Neural cell (in vitro differentiated cells): ENCODE measurements around the gene MAD1L1. TPM values are rescaled to one million over a fixed set of nuclear protein-coding genes. Genes with fewer than 3 reads are reported as not detected.

ENCODE experiments used
- H2AFZ ChIP-seq: fragments of 200-600, 300-800 bp; sonication (generic), shearing (Covaris generic); 2 replicates; pipeline ENCODE4 v1.6.0; 2014; ENCODE audit warnings: low read depth, mild to moderate bottlenecking, antibody characterized with exemption, low read length, moderate library complexity
- H3F3A ChIP-seq: fragments of 200-600 bp; shearing (Covaris generic); 2 replicates; pipeline ENCODE4 v1.6.1; 2016; ENCODE audit warnings: mild to moderate bottlenecking, moderate library complexity, mixed read lengths, antibody characterized with exemption, low read length; ENCODE audit not compliant: insufficient read depth, poor library complexity, severe bottlenecking
- H3K27ac ChIP-seq: fragments of 200-600, 300-800 bp; sonication (generic), shearing (Covaris generic); 2 replicates; pipeline ENCODE4 v1.5.1; 2014; ENCODE audit warnings: mild to moderate bottlenecking, low read length, moderate library complexity
- H3K27me3 ChIP-seq: fragments of 300-800, 200-600 bp; sonication (generic), shearing (Covaris generic); 2 replicates; pipeline ENCODE4 v1.6.0; 2014; ENCODE audit warnings: mild to moderate bottlenecking, low read depth, low read length, moderate library complexity; ENCODE audit not compliant: insufficient read depth
- H3K36me3 ChIP-seq: fragments of 300-800, 200-600 bp; sonication (generic), shearing (Covaris generic); 2 replicates; pipeline ENCODE4 v1.5.1; 2014; ENCODE audit warnings: mild to moderate bottlenecking, antibody characterized with exemption, low read length, moderate library complexity; ENCODE audit not compliant: insufficient read depth
- H3K4me2 ChIP-seq: fragments of 300-800, 200-600 bp; sonication (generic), shearing (Covaris generic); 2 replicates; pipeline ENCODE4 v1.6.0; 2014; ENCODE audit warnings: mild to moderate bottlenecking, low read length
- H3K4me3 ChIP-seq: fragments of 300-800, 200-600 bp; sonication (generic), shearing (Covaris generic); 2 replicates; pipeline ENCODE4 v1.5.1; 2014; ENCODE audit warnings: mild to moderate bottlenecking, low read length, moderate library complexity
- H3K79me2 ChIP-seq: fragments of 200-600 bp; shearing (Covaris generic); replicated peaks from 2 replicates; pipeline ENCODE4 v1.6.0; 2014; ENCODE audit warnings: mild to moderate bottlenecking, low read length, moderate library complexity; ENCODE audit not compliant: insufficient read depth
- H3K9ac ChIP-seq: fragments of 300-800, 200-600 bp; sonication (generic), shearing (Covaris generic); 2 replicates; pipeline ENCODE4 v1.6.1; 2016; ENCODE audit warnings: mild to moderate bottlenecking, low read length, mixed read lengths
- H3K9me2 ChIP-seq: fragments of 200-600 bp; shearing (Covaris generic); 2 replicates; pipeline ENCODE4 v1.6.1; 2016; ENCODE audit warnings: mild to moderate bottlenecking, low read length, mixed read lengths; ENCODE audit not compliant: insufficient read depth
- H3K9me3 ChIP-seq: fragments of 200-600, 300-800 bp; sonication (generic), shearing (Covaris generic); 2 replicates; pipeline ENCODE4 v1.6.1; 2016; ENCODE audit warnings: mild to moderate bottlenecking, mixed run types, low read length, moderate library complexity, mixed read lengths
- H4K20me1 ChIP-seq: fragments of 200-600 bp; shearing (Covaris generic); 2 replicates; pipeline ENCODE4 v1.6.1; 2016; ENCODE audit warnings: mild to moderate bottlenecking, mixed run types; ENCODE audit not compliant: insufficient read depth
- EP300 ChIP-seq: fragments of 450-650 bp; conservative IDR thresholded peaks from 2 replicates; pipeline ENCODE4 v1.6.1; 2014; ENCODE audit warnings: antibody characterized with exemption, mild to moderate bottlenecking, moderate library complexity; ENCODE audit not compliant: poor library complexity, severe bottlenecking
- EZH2 ChIP-seq: fragments of 200-600, 300-800 bp; shearing (Covaris generic), sonication (generic); IDR thresholded peaks from 2 replicates; pipeline ENCODE4 v1.6.1; 2014; ENCODE audit warnings: antibody characterized with exemption, low read length, borderline replicate concordance, mild to moderate bottlenecking; ENCODE audit not compliant: insufficient read depth, poor library complexity, severe bottlenecking
- MXI1 ChIP-seq: fragments of 450-650 bp; conservative IDR thresholded peaks from 2 replicates; pipeline ENCODE4 v1.6.1; 2014; ENCODE audit warnings: antibody characterized with exemption, mild to moderate bottlenecking; ENCODE audit not compliant: poor library complexity, severe bottlenecking
- POLR2AphosphoS5 ChIP-seq: IDR thresholded peaks from 2 replicates; pipeline ENCODE4 v1.6.1; 2012
- RAD21 ChIP-seq: fragments of 450-650 bp; conservative IDR thresholded peaks from 2 replicates; pipeline ENCODE4 v1.6.1; 2014; ENCODE audit warnings: antibody characterized with exemption, mild to moderate bottlenecking, moderate library complexity
- SMC3 ChIP-seq: fragments of 450-650 bp; conservative IDR thresholded peaks from 2 replicates; pipeline ENCODE4 v1.6.1; 2014; ENCODE audit warnings: antibody characterized with exemption, mild to moderate bottlenecking, moderate library complexity; ENCODE audit not compliant: poor library complexity
- TAF1 ChIP-seq: IDR thresholded peaks from 2 replicates; pipeline ENCODE4 v1.6.1; 2012; ENCODE audit warnings: low read depth
- polyA plus RNA-seq: library from polyadenylated mRNA; depleted of rRNA; stranded (reverse); fragments of >200 nt; gene quantifications from 2 replicates; pipeline ENCODE4 v1.2.3, GENCODE V29; 2014
- TF ChIP-seq, protein P1 (sequence below): fragments of 450-650 bp; IDR thresholded peaks from 2 replicates; pipeline ENCODE4 v1.5.1; 2014; ENCODE audit warnings: antibody characterized with exemption, mild to moderate bottlenecking, moderate library complexity; ENCODE audit not compliant: poor library complexity, severe bottlenecking
- TF ChIP-seq, protein P2 (sequence below): IDR thresholded peaks from 2 replicates; pipeline ENCODE4 v1.6.1; 2012; ENCODE audit warnings: borderline replicate concordance

MAD1L1 gene
- polyA plus RNA-seq, 1 donor from 2014 or later, result 31.4 TPM

DNA sequence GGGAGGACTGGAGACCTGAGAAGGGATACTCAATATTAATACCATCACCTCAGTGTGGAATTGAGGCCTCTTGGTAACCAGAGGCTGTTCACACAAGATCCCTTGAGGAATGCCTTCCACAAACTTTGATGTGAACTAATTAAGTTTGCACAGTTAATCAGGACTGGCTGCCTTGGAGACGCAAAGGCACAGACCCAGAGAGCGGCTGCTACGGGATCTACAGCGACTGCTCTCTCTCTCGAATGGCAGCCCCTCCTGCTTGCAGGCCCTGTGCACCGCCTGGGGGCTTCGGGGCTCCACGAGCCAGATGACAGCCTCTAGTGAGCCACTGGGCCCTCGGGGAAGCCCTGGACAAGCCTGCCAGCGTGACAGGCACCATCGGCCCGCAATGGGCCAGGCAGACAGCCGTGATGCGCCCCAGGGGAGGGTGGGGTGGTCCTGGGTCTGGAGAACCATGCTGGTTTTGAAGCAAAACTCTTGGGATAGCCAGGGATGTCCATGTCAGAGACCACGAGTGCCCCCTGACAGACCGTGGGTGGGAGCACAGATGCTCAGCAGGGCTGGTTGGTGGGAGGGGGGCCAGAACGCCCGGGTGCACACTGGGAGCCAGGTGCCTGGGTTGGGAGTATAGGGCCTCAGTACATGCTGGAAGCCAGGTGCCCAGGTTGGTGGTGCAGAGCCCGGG, 367.0 kb downstream of the MAD1L1 start:
- Histone ChIP-seq H3K9me3 (no peaks in the 10 kb centered on the region), H3K27me3 (no peaks in the 10 kb centered on the region), H3K4me3 (no peak overlapping the region), H3K27ac (no peak overlapping the region), H3F3A (no peaks in the 10 kb centered on the region), H3K9me2 (no peaks in the 10 kb centered on the region), H2AFZ (no peak overlapping the region), H4K20me1 (no peaks in the 10 kb centered on the region), H3K79me2 (no peaks in the 10 kb centered on the region), H3K9ac (no peak overlapping the region), H3K36me3 (no peaks in the 10 kb centered on the region), H3K4me2 (no peak overlapping the region)
- TF ChIP-seq POLR2AphosphoS5, result no peak
- TF ChIP-seq, protein P1, sequence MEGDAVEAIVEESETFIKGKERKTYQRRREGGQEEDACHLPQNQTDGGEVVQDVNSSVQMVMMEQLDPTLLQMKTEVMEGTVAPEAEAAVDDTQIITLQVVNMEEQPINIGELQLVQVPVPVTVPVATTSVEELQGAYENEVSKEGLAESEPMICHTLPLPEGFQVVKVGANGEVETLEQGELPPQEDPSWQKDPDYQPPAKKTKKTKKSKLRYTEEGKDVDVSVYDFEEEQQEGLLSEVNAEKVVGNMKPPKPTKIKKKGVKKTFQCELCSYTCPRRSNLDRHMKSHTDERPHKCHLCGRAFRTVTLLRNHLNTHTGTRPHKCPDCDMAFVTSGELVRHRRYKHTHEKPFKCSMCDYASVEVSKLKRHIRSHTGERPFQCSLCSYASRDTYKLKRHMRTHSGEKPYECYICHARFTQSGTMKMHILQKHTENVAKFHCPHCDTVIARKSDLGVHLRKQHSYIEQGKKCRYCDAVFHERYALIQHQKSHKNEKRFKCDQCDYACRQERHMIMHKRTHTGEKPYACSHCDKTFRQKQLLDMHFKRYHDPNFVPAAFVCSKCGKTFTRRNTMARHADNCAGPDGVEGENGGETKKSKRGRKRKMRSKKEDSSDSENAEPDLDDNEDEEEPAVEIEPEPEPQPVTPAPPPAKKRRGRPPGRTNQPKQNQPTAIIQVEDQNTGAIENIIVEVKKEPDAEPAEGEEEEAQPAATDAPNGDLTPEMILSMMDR, result no peak
- no peak for TF ChIP-seq RAD21
- TF ChIP-seq EP300, result no peak
- no peak for TF ChIP-seq SMC3
- TF ChIP-seq EZH2, result no peak
- TF ChIP-seq, protein P2, sequence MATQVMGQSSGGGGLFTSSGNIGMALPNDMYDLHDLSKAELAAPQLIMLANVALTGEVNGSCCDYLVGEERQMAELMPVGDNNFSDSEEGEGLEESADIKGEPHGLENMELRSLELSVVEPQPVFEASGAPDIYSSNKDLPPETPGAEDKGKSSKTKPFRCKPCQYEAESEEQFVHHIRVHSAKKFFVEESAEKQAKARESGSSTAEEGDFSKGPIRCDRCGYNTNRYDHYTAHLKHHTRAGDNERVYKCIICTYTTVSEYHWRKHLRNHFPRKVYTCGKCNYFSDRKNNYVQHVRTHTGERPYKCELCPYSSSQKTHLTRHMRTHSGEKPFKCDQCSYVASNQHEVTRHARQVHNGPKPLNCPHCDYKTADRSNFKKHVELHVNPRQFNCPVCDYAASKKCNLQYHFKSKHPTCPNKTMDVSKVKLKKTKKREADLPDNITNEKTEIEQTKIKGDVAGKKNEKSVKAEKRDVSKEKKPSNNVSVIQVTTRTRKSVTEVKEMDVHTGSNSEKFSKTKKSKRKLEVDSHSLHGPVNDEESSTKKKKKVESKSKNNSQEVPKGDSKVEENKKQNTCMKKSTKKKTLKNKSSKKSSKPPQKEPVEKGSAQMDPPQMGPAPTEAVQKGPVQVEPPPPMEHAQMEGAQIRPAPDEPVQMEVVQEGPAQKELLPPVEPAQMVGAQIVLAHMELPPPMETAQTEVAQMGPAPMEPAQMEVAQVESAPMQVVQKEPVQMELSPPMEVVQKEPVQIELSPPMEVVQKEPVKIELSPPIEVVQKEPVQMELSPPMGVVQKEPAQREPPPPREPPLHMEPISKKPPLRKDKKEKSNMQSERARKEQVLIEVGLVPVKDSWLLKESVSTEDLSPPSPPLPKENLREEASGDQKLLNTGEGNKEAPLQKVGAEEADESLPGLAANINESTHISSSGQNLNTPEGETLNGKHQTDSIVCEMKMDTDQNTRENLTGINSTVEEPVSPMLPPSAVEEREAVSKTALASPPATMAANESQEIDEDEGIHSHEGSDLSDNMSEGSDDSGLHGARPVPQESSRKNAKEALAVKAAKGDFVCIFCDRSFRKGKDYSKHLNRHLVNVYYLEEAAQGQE, result no peak
- no peak for TF ChIP-seq MXI1
- TF ChIP-seq TAF1, result no peak

DNA sequence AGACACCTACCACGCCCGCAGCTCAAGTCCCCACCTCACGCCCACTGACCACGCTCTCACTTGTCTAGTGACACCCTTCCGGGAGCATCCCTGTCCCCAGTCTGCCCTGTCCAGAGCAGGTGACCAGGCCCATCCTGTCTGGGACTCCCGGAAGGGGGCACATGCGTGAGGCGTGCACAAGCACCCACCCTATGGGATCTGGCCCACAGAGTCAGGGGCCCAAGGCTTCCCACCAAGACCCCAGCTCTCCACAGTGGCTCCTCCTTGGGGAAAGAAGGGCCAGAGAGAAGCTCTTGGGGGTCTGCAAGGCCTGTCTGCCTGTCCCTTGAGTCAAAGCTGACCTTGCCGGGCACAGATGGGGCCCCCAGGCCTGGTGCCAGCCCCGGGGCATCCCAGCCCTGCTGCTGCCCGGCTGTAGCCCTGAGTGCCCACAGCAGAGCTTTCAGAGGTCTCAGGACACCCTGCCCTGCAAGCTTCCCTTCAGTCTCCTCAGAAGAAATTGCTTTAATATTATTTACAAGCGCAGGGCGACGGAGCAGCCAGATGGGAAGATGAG, 367.7 kb downstream of the MAD1L1 start:
- no peak overlapping the region for H3K4me2 ChIP-seq
- H3K27ac ChIP-seq, result no peak overlapping the region
- no peak overlapping the region for H3K9ac ChIP-seq
- TF ChIP-seq POLR2AphosphoS5 (no peak), EZH2 (no peak), MXI1 (no peak), TAF1 (no peak), SMC3 (no peak), EP300 (no peak), RAD21 (no peak)
- TF ChIP-seq, protein P2, result no peak
- TF ChIP-seq, protein P1, result no peak
- H3F3A ChIP-seq, result no peaks in the 10 kb centered on the region
- H3K36me3 ChIP-seq, result no peaks in the 10 kb centered on the region
- H4K20me1 ChIP-seq, result no peaks in the 10 kb centered on the region
- H3K27me3 ChIP-seq, result no peaks in the 10 kb centered on the region
- H3K9me2 ChIP-seq, result no peaks in the 10 kb centered on the region
- no peak overlapping the region for H2AFZ ChIP-seq
- no peak overlapping the region for H3K4me3 ChIP-seq
- H3K79me2 ChIP-seq, result no peaks in the 10 kb centered on the region
- no peaks in the 10 kb centered on the region for H3K9me3 ChIP-seq
